Measurements from ENCODE around the gene TTC28.

Gene TTC28

GRCh38 chr22:28442264-28442710, 237.4 kb downstream of the TTC28 start:
- Histone ChIP-seq H3K9me3 (no peaks in the 10 kb centered on the region), H3K27ac (no peak overlapping the region), H3K36me3 (no peaks in the 10 kb centered on the region), H3K27me3 (peaks cover 3% of the 10 kb centered on the region), H3K4me3 (ENCODE audit: low read depth in 1 of 2, low read length in 1 of 2) (peak overlapping the region; percentile 45 to 49), H3K4me1 (ENCODE audit: control insufficient read depth in 1 of 2, insufficient read depth in 1 of 2, low read depth in 1 of 2, low read length in 1 of 2) (peaks cover 22 to 28% of the 10 kb centered on the region in 2 experiments)
- TF ChIP-seq CTCF (IDR thresholded peaks at IDR 0.05): no peak

- Histone ChIP-seq H3K4me3 (ENCODE audit: low read depth in 1 of 2, low read length in 1 of 2) (peak overlapping the region; percentile 45 to 49), H3K27me3 (peaks cover 3% of the 10 kb centered on the region), H3K9me3 (no peaks in the 10 kb centered on the region), H3K27ac (no peak overlapping the region), H3K36me3 (no peaks in the 10 kb centered on the region), H3K4me1 (ENCODE audit: control insufficient read depth in 1 of 2, insufficient read depth in 1 of 2, low read depth in 1 of 2, low read length in 1 of 2) (peaks cover 22 to 28% of the 10 kb centered on the region in 2 experiments)
- TF ChIP-seq CTCF (IDR thresholded peaks at IDR 0.05): no peak
Observed at GRCh38 chr22:28441720-28442263, 237.8 kb downstream of the TTC28 start.

- no peak overlapping the region for H3K27ac ChIP-seq
- H3K4me3 ChIP-seq (ENCODE audit: low read depth in 1 of 2, low read length in 1 of 2): no peak overlapping the region
Observed at GRCh38 chr22:28440592-28441390, 238.8 kb downstream of the TTC28 start.

GRCh38 chr22:28438183-28438768, 241.4 kb downstream of the TTC28 start:
- Histone ChIP-seq H3K4me3 (ENCODE audit: low read depth in 1 of 2, low read length in 1 of 2) (no peak overlapping the region), H3K36me3 (no peaks in the 10 kb centered on the region), H3K27me3 (peaks cover 3% of the 10 kb centered on the region), H3K9me3 (no peaks in the 10 kb centered on the region), H3K4me1 (ENCODE audit: control insufficient read depth in 1 of 2, insufficient read depth in 1 of 2, low read depth in 1 of 2, low read length in 1 of 2) (peaks cover 22 to 25% of the 10 kb centered on the region in 2 experiments), H3K27ac (no peak overlapping the region)
- no peak for TF ChIP-seq CTCF (IDR thresholded peaks at IDR 0.05)

More at GRCh38 chr22:28440592-28441390, 238.8 kb downstream of the TTC28 start:
- no peaks in the 10 kb centered on the region for H3K36me3 ChIP-seq
- no peak for TF ChIP-seq CTCF (IDR thresholded peaks at IDR 0.05)
- peaks cover 3% of the 10 kb centered on the region for H3K27me3 ChIP-seq
- no peaks in the 10 kb centered on the region for H3K9me3 ChIP-seq
- H3K4me1 ChIP-seq (ENCODE audit: control insufficient read depth in 1 of 2, insufficient read depth in 1 of 2, low read depth in 1 of 2, low read length in 1 of 2): peaks cover 22 to 28% of the 10 kb centered on the region in 2 experiments

GRCh38 chr22:28435982-28436381, 243.7 kb downstream of the TTC28 start:
- no peak overlapping the region for H3K4me3 ChIP-seq (ENCODE audit: low read depth in 1 of 2, low read length in 1 of 2)
- H3K27me3 ChIP-seq: no peaks in the 10 kb centered on the region
- peaks cover 0 to 2% of the 10 kb centered on the region in 2 experiments for H3K4me1 ChIP-seq (ENCODE audit: control insufficient read depth in 1 of 2, insufficient read depth in 1 of 2, low read depth in 1 of 2, low read length in 1 of 2)
- H3K36me3 ChIP-seq: no peaks in the 10 kb centered on the region
- no peak for TF ChIP-seq CTCF (IDR thresholded peaks at IDR 0.05)
- no peak overlapping the region for H3K27ac ChIP-seq
- no peaks in the 10 kb centered on the region for H3K9me3 ChIP-seq

All from neutrophil (primary cell).